ENCODE results near the gene SLC27A5.
"Not testable (repeated sequence)": the region's sequence is repeated elsewhere in the genome, so short reads cannot be mapped to it uniquely, and the experiment has no call there.

The SLC27A5 gene

GRCh38 chr19:58474291-58474996 lies 37.3 kb downstream of the SLC27A5 start:
- H3K9me3 ChIP-seq (ENCODE audit: insufficient read depth, low read length): no peaks in the 10 kb centered on the region
- peak overlapping the region; percentile 95 for H3K9ac ChIP-seq (ENCODE audit: insufficient read length, low read depth)
- no peaks in the 10 kb centered on the region for H3K27me3 ChIP-seq (ENCODE audit: insufficient read depth, insufficient read length)
- H3K4me3 ChIP-seq (ENCODE audit: insufficient read length, low read depth): no peak overlapping the region
- peaks cover 37% of the 10 kb centered on the region for H3K36me3 ChIP-seq (ENCODE audit: insufficient read depth, insufficient read length, low read length)
- peaks cover 9% of the 10 kb centered on the region for H3K4me1 ChIP-seq (ENCODE audit: insufficient read depth, insufficient read length)
- TF ChIP-seq ZNF274 (IDR thresholded peaks at IDR 0.05; ENCODE audit: low read depth, low read length): no peak
- TF ChIP-seq SUZ12 (IDR thresholded peaks at IDR 0.05; ENCODE audit: extremely low read depth, insufficient read depth, insufficient read length): no peak
- TF ChIP-seq YY1 (IDR thresholded peaks at IDR 0.05; ENCODE audit: insufficient read depth, insufficient read length): no peak
- no peak for DNase-seq (ENCODE audit: low read depth, low spot score)

- TF ChIP-seq YY1 (IDR thresholded peaks at IDR 0.05; ENCODE audit: insufficient read depth, insufficient read length): no peak
- TF ChIP-seq SUZ12 (IDR thresholded peaks at IDR 0.05; ENCODE audit: extremely low read depth, insufficient read depth, insufficient read length): no peak
- no peak for TF ChIP-seq ZNF274 (IDR thresholded peaks at IDR 0.05; ENCODE audit: low read depth, low read length)
- H3K4me1 ChIP-seq (ENCODE audit: insufficient read depth, insufficient read length): peaks cover 9% of the 10 kb centered on the region
- H3K9ac ChIP-seq (ENCODE audit: insufficient read length, low read depth): no peak overlapping the region
- DNase-seq (ENCODE audit: low read depth, low spot score): no peak
- H3K9me3 ChIP-seq (ENCODE audit: insufficient read depth, low read length): no peaks in the 10 kb centered on the region
- H3K36me3 ChIP-seq (ENCODE audit: insufficient read depth, insufficient read length, low read length): peaks cover 40% of the 10 kb centered on the region
- no peaks in the 10 kb centered on the region for H3K27me3 ChIP-seq (ENCODE audit: insufficient read depth, insufficient read length)
- no peak overlapping the region for H3K4me3 ChIP-seq (ENCODE audit: insufficient read length, low read depth)
Observed at GRCh38 chr19:58473775-58474174, 38.0 kb downstream of the SLC27A5 start.

- Histone ChIP-seq H3K27me3 (ENCODE audit: insufficient read depth, insufficient read length) (no peaks in the 10 kb centered on the region), H3K9ac (ENCODE audit: insufficient read length, low read depth) (no peak overlapping the region), H3K4me3 (ENCODE audit: insufficient read length, low read depth) (no peak overlapping the region), H3K4me1 (ENCODE audit: insufficient read depth, insufficient read length) (peaks cover 3% of the 10 kb centered on the region), H3K36me3 (ENCODE audit: insufficient read depth, insufficient read length, low read length) (peaks cover 34% of the 10 kb centered on the region), H3K9me3 (ENCODE audit: insufficient read depth, low read length) (no peaks in the 10 kb centered on the region)
- no peak for TF ChIP-seq SUZ12 (IDR thresholded peaks at IDR 0.05; ENCODE audit: extremely low read depth, insufficient read depth, insufficient read length)
- TF ChIP-seq ZNF274 (IDR thresholded peaks at IDR 0.05; ENCODE audit: low read depth, low read length): no peak
- no peak for TF ChIP-seq YY1 (IDR thresholded peaks at IDR 0.05; ENCODE audit: insufficient read depth, insufficient read length)
- no peak for DNase-seq (ENCODE audit: low read depth, low spot score)
Observed at GRCh38 chr19:58471736-58472135, 40.1 kb downstream of the SLC27A5 start.

GRCh38 chr19:58470837-58471543 lies 40.8 kb downstream of the SLC27A5 start:
- peaks cover 34% of the 10 kb centered on the region for H3K36me3 ChIP-seq (ENCODE audit: insufficient read depth, insufficient read length, low read length)
- H3K27me3 ChIP-seq (ENCODE audit: insufficient read depth, insufficient read length); H3K9me3 ChIP-seq (ENCODE audit: insufficient read depth, low read length); H3K4me1 ChIP-seq (ENCODE audit: insufficient read depth, insufficient read length); DNase-seq (ENCODE audit: low read depth, low spot score); H3K4me3 ChIP-seq (ENCODE audit: insufficient read length, low read depth); H3K9ac ChIP-seq (ENCODE audit: insufficient read length, low read depth): not testable (repeated sequence)

GRCh38 chr19:58469241-58470013 lies 42.4 kb downstream of the SLC27A5 start:
- Histone ChIP-seq H3K9me3 (ENCODE audit: insufficient read depth, low read length) (no peaks in the 10 kb centered on the region), H3K4me1 (ENCODE audit: insufficient read depth, insufficient read length) (peaks cover 2% of the 10 kb centered on the region), H3K36me3 (ENCODE audit: insufficient read depth, insufficient read length, low read length) (peaks cover 34% of the 10 kb centered on the region), H3K27me3 (ENCODE audit: insufficient read depth, insufficient read length) (peaks cover 13% of the 10 kb centered on the region), H3K4me3 (ENCODE audit: insufficient read length, low read depth) (no peak overlapping the region), H3K9ac (ENCODE audit: insufficient read length, low read depth) (no peak overlapping the region)
- DNase-seq (ENCODE audit: low read depth, low spot score): no peak
- no peak for TF ChIP-seq SUZ12 (IDR thresholded peaks at IDR 0.05; ENCODE audit: extremely low read depth, insufficient read depth, insufficient read length)
- TF ChIP-seq ZNF274 (IDR thresholded peaks at IDR 0.05; ENCODE audit: low read depth, low read length): no peak
- no peak for TF ChIP-seq YY1 (IDR thresholded peaks at IDR 0.05; ENCODE audit: insufficient read depth, insufficient read length)

- no peak for DNase-seq (ENCODE audit: low read depth, low spot score)
- H3K9ac ChIP-seq (ENCODE audit: insufficient read length, low read depth): no peak overlapping the region
Observed at GRCh38 chr19:58468216-58468839, 43.5 kb downstream of the SLC27A5 start.

More at GRCh38 chr19:58468216-58468839, 43.5 kb downstream of the SLC27A5 start:
- TF ChIP-seq ZNF274 (IDR thresholded peaks at IDR 0.05; ENCODE audit: low read depth, low read length) (no peak), YY1 (IDR thresholded peaks at IDR 0.05; ENCODE audit: insufficient read depth, insufficient read length) (no peak), SUZ12 (IDR thresholded peaks at IDR 0.05; ENCODE audit: extremely low read depth, insufficient read depth, insufficient read length) (no peak)
- no peaks in the 10 kb centered on the region for H3K9me3 ChIP-seq (ENCODE audit: insufficient read depth, low read length)
- H3K27me3 ChIP-seq (ENCODE audit: insufficient read depth, insufficient read length): peaks cover 13% of the 10 kb centered on the region
- H3K4me3 ChIP-seq (ENCODE audit: insufficient read length, low read depth): no peak overlapping the region
- peaks cover 28% of the 10 kb centered on the region for H3K36me3 ChIP-seq (ENCODE audit: insufficient read depth, insufficient read length, low read length)
- H3K4me1 ChIP-seq (ENCODE audit: insufficient read depth, insufficient read length): peaks cover 2% of the 10 kb centered on the region

Measured in NT2/D1 (cell line).